SK-N-SH treated with all-trans-retinoic acid at 6 μM for 48 hours (cell line): ENCODE data around the gene FN1.

Experiments
- ATAC-seq: fragments of 200-7000 bp; cut with Tn5 transposase; 3 replicates; pipeline ENCODE4 v1.9.1; 2020; ENCODE audit warnings: mild to moderate bottlenecking, moderate library complexity
- ARNTL ChIP-seq: fragments of 450-650 bp; formaldehyde crosslinking; IDR thresholded peaks from 2 replicates; pipeline ENCODE4 v1.5.0; 2020; ENCODE audit warnings: low read depth, mild to moderate bottlenecking, moderate library complexity, borderline replicate concordance
- BACH2 ChIP-seq: fragments of 250-450 bp; sonication (Bioruptor Pico); IDR thresholded peaks from 2 replicates; pipeline ENCODE4 v1.9.0; 2021; ENCODE audit warnings: mild to moderate bottlenecking, borderline replicate concordance
- CSDC2 ChIP-seq: fragments of 250-450 bp; sonication (Bioruptor Pico); IDR thresholded peaks from 2 replicates; pipeline ENCODE4 v1.5.0; 2020; ENCODE audit warnings: mild to moderate bottlenecking, moderate library complexity
- CSRNP3 ChIP-seq: fragments of 250-450 bp; sonication (Bioruptor Pico); IDR thresholded peaks from 2 replicates; pipeline ENCODE4 v1.5.1; 2021; ENCODE audit warnings: mild to moderate bottlenecking, moderate library complexity
- ESRRG ChIP-seq: fragments of 250-450 bp; sonication (Bioruptor Pico); IDR thresholded peaks from 2 replicates; pipeline ENCODE4 v1.6.1; 2021; ENCODE audit warnings: mild to moderate bottlenecking
- GLIS3 ChIP-seq: fragments of 250-450 bp; sonication (Bioruptor Pico); IDR thresholded peaks from 2 replicates; pipeline ENCODE4 v1.5.0; 2020; ENCODE audit warnings: mild to moderate bottlenecking, moderate library complexity
- ISL1 ChIP-seq: fragments of 250-450 bp; sonication (Bioruptor Pico); IDR thresholded peaks from 2 replicates; pipeline ENCODE4 v2.1.2; 2022; ENCODE audit warnings: mild to moderate bottlenecking, moderate library complexity
- OSR1 ChIP-seq: fragments of 250-450 bp; sonication (Bioruptor Pico); IDR thresholded peaks from 2 replicates; pipeline ENCODE4 v1.8.0; 2022; ENCODE audit warnings: moderate library complexity, mild to moderate bottlenecking, inconsistent platforms
- PATZ1 ChIP-seq: fragments of 250-450 bp; sonication (Bioruptor Pico); IDR thresholded peaks from 2 replicates; pipeline ENCODE4 v1.8.0; 2020; ENCODE audit warnings: mild to moderate bottlenecking, moderate library complexity, borderline replicate concordance
- POU6F1 ChIP-seq: fragments of 250-450 bp; sonication (Bioruptor Pico); IDR thresholded peaks from 2 replicates; pipeline ENCODE4 v1.8.0; 2021; ENCODE audit warnings: low read depth, mild to moderate bottlenecking, moderate library complexity, borderline replicate concordance
- RARB ChIP-seq: fragments of 250-450 bp; sonication (Bioruptor Pico); IDR thresholded peaks from 2 replicates; pipeline ENCODE4 v1.8.0; 2021; ENCODE audit warnings: mild to moderate bottlenecking, moderate library complexity
- SNAI2 ChIP-seq: fragments of 250-450 bp; sonication (Bioruptor Pico); IDR thresholded peaks from 2 replicates; pipeline ENCODE4 v1.5.0; 2020; ENCODE audit warnings: mild to moderate bottlenecking, moderate library complexity
- TCF4 ChIP-seq: fragments of 250-450 bp; sonication (Bioruptor Pico); IDR thresholded peaks from 2 replicates; pipeline ENCODE4 v1.8.0; 2021; ENCODE audit warnings: mild to moderate bottlenecking, moderate library complexity, borderline replicate concordance
- TOX ChIP-seq: fragments of 250-450 bp; sonication (Bioruptor Pico); IDR thresholded peaks from 2 replicates; pipeline ENCODE4 v1.8.0; 2021; ENCODE audit warnings: mild to moderate bottlenecking, moderate library complexity, borderline replicate concordance
- ZC3H10 ChIP-seq: fragments of 250-450 bp; sonication (Bioruptor Pico); IDR thresholded peaks from 2 replicates; pipeline ENCODE4 v1.5.1; 2021; ENCODE audit warnings: mild to moderate bottlenecking, moderate library complexity
- ZFP3 ChIP-seq: fragments of 250-450 bp; sonication (Bioruptor Pico); IDR thresholded peaks from 2 replicates; pipeline ENCODE4 v1.5.0; 2020; ENCODE audit warnings: mild to moderate bottlenecking, moderate library complexity
- ZFP30 ChIP-seq: fragments of 450-650 bp; formaldehyde crosslinking; IDR thresholded peaks from 2 replicates; pipeline ENCODE4 v1.5.0; 2022; ENCODE audit warnings: mild to moderate bottlenecking, moderate library complexity
- ZNF565 ChIP-seq: fragments of 450-650 bp; formaldehyde crosslinking; conservative IDR thresholded peaks from 2 replicates; pipeline ENCODE4 v1.5.0; 2020; ENCODE audit warnings: low read depth, mild to moderate bottlenecking, moderate library complexity
- ZNF70 ChIP-seq: fragments of 450-650 bp; formaldehyde crosslinking; IDR thresholded peaks from 2 replicates; pipeline ENCODE4 v1.5.0; 2020; ENCODE audit warnings: mild to moderate bottlenecking, moderate library complexity
- ZNF8 ChIP-seq: fragments of 450-650 bp; formaldehyde crosslinking; IDR thresholded peaks from 2 replicates; pipeline ENCODE4 v1.5.0; 2020; ENCODE audit warnings: mild to moderate bottlenecking, moderate library complexity

FN1 gene

GRCh38 chr2:215403441-215404347 lies 32.2 kb downstream of the FN1 start:
- TF ChIP-seq SNAI2 (CRISPR knock-in tag) (no peak), POU6F1 (CRISPR knock-in tag) (no peak), GLIS3 (no peak), ZFP30 (no peak), ARNTL (no peak), TCF4 (CRISPR knock-in tag) (no peak), TOX (CRISPR knock-in tag) (no peak), CSDC2 (no peak)
- no peak for ATAC-seq

- ATAC-seq = peak; percentile 51
- TF ChIP-seq RARB (CRISPR knock-in tag) = no peak
- no peak for TF ChIP-seq ZFP3
- no peak for TF ChIP-seq SNAI2 (CRISPR knock-in tag)
- TF ChIP-seq ZNF565 (CRISPR knock-in tag) = no peak
- no peak for TF ChIP-seq ZNF8
- no peak for TF ChIP-seq ESRRG (CRISPR knock-in tag)
- TF ChIP-seq, all 23 proteins: peak for 0
These were observed 33.9 kb downstream of the FN1 start for GRCh38 chr2:215401896-215402379.

GRCh38 chr2:215399067-215399716 lies 36.7 kb downstream of the FN1 start:
- TF ChIP-seq TCF4 (CRISPR knock-in tag) (no peak), BACH2 (CRISPR knock-in tag) (no peak), GLIS3 (no peak), ISL1 (CRISPR knock-in tag) (no peak), ZNF70 (CRISPR knock-in tag) (no peak), ZC3H10 (CRISPR knock-in tag) (no peak), TOX (CRISPR knock-in tag) (no peak), ZNF8 (no peak), CSDC2 (no peak), CSRNP3 (CRISPR knock-in tag) (no peak), OSR1 (no peak), PATZ1 (CRISPR knock-in tag) (no peak), ARNTL (no peak), ZFP3 (no peak), ESRRG (CRISPR knock-in tag) (no peak)
- ATAC-seq = no peak

- ATAC-seq = peak; percentile 25; the same call in 1 of the 3 replicates
- TF ChIP-seq GLIS3 = no peak
- no peak for TF ChIP-seq ZFP30
- no peak for TF ChIP-seq CSRNP3 (CRISPR knock-in tag)
- TF ChIP-seq ZC3H10 (CRISPR knock-in tag) = no peak
- TF ChIP-seq POU6F1 (CRISPR knock-in tag) = no peak
- TF ChIP-seq ARNTL = no peak
- TF ChIP-seq BACH2 (CRISPR knock-in tag) = no peak
- TF ChIP-seq, all 23 proteins: peak for 0
These were observed 38.1 kb downstream of the FN1 start for GRCh38 chr2:215397632-215398341.
